Muscle layer of colon (tissue), 2 donors: Measurements from ENCODE around the gene GADL1.

Experiments used
- H3K27ac ChIP-seq: one replicate; pipeline ENCODE4 v1.7.0; 2013; ENCODE audit warnings: low read depth, mild to moderate bottlenecking, low read length, moderate library complexity
- H3K27me3 ChIP-seq, 2 donors: one replicate each; pipeline ENCODE4 v1.7.0; 2013; ENCODE audit warnings: low read length in 2 of 2, mild to moderate bottlenecking in 2 of 2; ENCODE audit not compliant: insufficient read depth in 2 of 2, control insufficient read depth in 1 of 2
- H3K36me3 ChIP-seq: one replicate; pipeline ENCODE4 v1.7.0; 2013; ENCODE audit warnings: mild to moderate bottlenecking, low read length; ENCODE audit not compliant: insufficient read depth
- H3K4me1 ChIP-seq: one replicate; pipeline ENCODE4 v1.7.0; 2013; ENCODE audit warnings: mild to moderate bottlenecking, low read length; ENCODE audit not compliant: insufficient read depth
- H3K4me3 ChIP-seq, 2 donors: one replicate each; pipeline ENCODE4 v1.7.0; 2013; ENCODE audit warnings: low read length in 2 of 2, low read depth in 1 of 2, mild to moderate bottlenecking in 1 of 2, moderate library complexity in 1 of 2
- H3K9ac ChIP-seq: one replicate; pipeline ENCODE4 v1.7.0; 2013; ENCODE audit warnings: low read length
- H3K9me3 ChIP-seq: one replicate; pipeline ENCODE4 v1.7.0; 2013; ENCODE audit warnings: mild to moderate bottlenecking, low read length
- donor health status: abdominal sarcoma.
- donor health status: Adenocarcinoma of cecum.

Gene GADL1

GRCh38 chr3:30737743-30738499, 156.5 kb downstream of the GADL1 start:
- Histone ChIP-seq H3K27me3 (no peaks in the 10 kb centered on the region), H3K27ac (no peak overlapping the region), H3K9me3 (no peaks in the 10 kb centered on the region), H3K4me3 (no peak overlapping the region), H3K4me1 (no peaks in the 10 kb centered on the region), H3K36me3 (no peaks in the 10 kb centered on the region), H3K9ac (no peak overlapping the region)

- H3K4me3 ChIP-seq: no peak overlapping the region
- H3K36me3 ChIP-seq: no peaks in the 10 kb centered on the region
- no peaks in the 10 kb centered on the region for H3K9me3 ChIP-seq
- no peak overlapping the region for H3K9ac ChIP-seq
- no peaks in the 10 kb centered on the region for H3K27me3 ChIP-seq
- H3K27ac ChIP-seq: no peak overlapping the region
- H3K4me1 ChIP-seq: no peaks in the 10 kb centered on the region
These were observed 160.8 kb downstream of the GADL1 start for GRCh38 chr3:30733696-30734095.

GRCh38 chr3:30733209-30733608, 161.3 kb downstream of the GADL1 start:
- H3K27ac ChIP-seq: no peak overlapping the region
- no peaks in the 10 kb centered on the region for H3K27me3 ChIP-seq
- H3K9me3 ChIP-seq: no peaks in the 10 kb centered on the region
- H3K4me1 ChIP-seq: no peaks in the 10 kb centered on the region
- no peak overlapping the region for H3K9ac ChIP-seq
- no peak overlapping the region for H3K4me3 ChIP-seq
- H3K36me3 ChIP-seq: no peaks in the 10 kb centered on the region

- no peaks in the 10 kb centered on the region for H3K27me3 ChIP-seq
- no peak overlapping the region for H3K9ac ChIP-seq
- H3K4me3 ChIP-seq: no peak overlapping the region
- no peaks in the 10 kb centered on the region for H3K4me1 ChIP-seq
- no peak overlapping the region for H3K27ac ChIP-seq
- H3K9me3 ChIP-seq: no peaks in the 10 kb centered on the region
- H3K36me3 ChIP-seq: no peaks in the 10 kb centered on the region
These were observed 163.5 kb downstream of the GADL1 start for GRCh38 chr3:30730967-30731366.

- H3K9me3 ChIP-seq: no peaks in the 10 kb centered on the region
- no peak overlapping the region for H3K9ac ChIP-seq
- no peak overlapping the region for H3K27ac ChIP-seq
- no peaks in the 10 kb centered on the region for H3K27me3 ChIP-seq
- no peaks in the 10 kb centered on the region for H3K4me1 ChIP-seq
- no peak overlapping the region for H3K4me3 ChIP-seq
- H3K36me3 ChIP-seq: no peaks in the 10 kb centered on the region
These were observed 164.5 kb downstream of the GADL1 start for GRCh38 chr3:30729936-30730335.

- H3K9ac ChIP-seq: no peak overlapping the region
- no peak overlapping the region for H3K27ac ChIP-seq
- H3K36me3 ChIP-seq: no peaks in the 10 kb centered on the region
- no peaks in the 10 kb centered on the region for H3K27me3 ChIP-seq
- no peak overlapping the region for H3K4me3 ChIP-seq
- no peaks in the 10 kb centered on the region for H3K9me3 ChIP-seq
- H3K4me1 ChIP-seq: no peaks in the 10 kb centered on the region
These were observed 164.9 kb downstream of the GADL1 start for GRCh38 chr3:30729512-30729911.

GRCh38 chr3:30728143-30728542, 166.3 kb downstream of the GADL1 start:
- H3K9ac ChIP-seq: no peak overlapping the region
- H3K9me3 ChIP-seq: no peaks in the 10 kb centered on the region
- no peak overlapping the region for H3K4me3 ChIP-seq
- H3K27ac ChIP-seq: no peak overlapping the region
- no peaks in the 10 kb centered on the region for H3K4me1 ChIP-seq
- H3K27me3 ChIP-seq: no peaks in the 10 kb centered on the region
- no peaks in the 10 kb centered on the region for H3K36me3 ChIP-seq

GRCh38 chr3:30724863-30725262, 169.6 kb downstream of the GADL1 start:
- H3K4me3 ChIP-seq: no peak overlapping the region
- no peaks in the 10 kb centered on the region for H3K9me3 ChIP-seq
- no peaks in the 10 kb centered on the region for H3K27me3 ChIP-seq
- H3K27ac ChIP-seq: no peak overlapping the region
- H3K4me1 ChIP-seq: peaks cover 5% of the 10 kb centered on the region
- no peaks in the 10 kb centered on the region for H3K36me3 ChIP-seq
- H3K9ac ChIP-seq: no peak overlapping the region

- no peak overlapping the region for H3K9ac ChIP-seq
- no peak overlapping the region for H3K4me3 ChIP-seq
- peaks cover 5% of the 10 kb centered on the region for H3K4me1 ChIP-seq
- no peaks in the 10 kb centered on the region for H3K27me3 ChIP-seq
- H3K36me3 ChIP-seq: no peaks in the 10 kb centered on the region
- no peak overlapping the region for H3K27ac ChIP-seq
- H3K9me3 ChIP-seq: no peaks in the 10 kb centered on the region
These were observed 171.2 kb downstream of the GADL1 start for GRCh38 chr3:30723211-30723610.

- Histone ChIP-seq H3K27ac (no peak overlapping the region), H3K9me3 (no peaks in the 10 kb centered on the region), H3K4me3 (no peak overlapping the region), H3K27me3 (no peaks in the 10 kb centered on the region), H3K4me1 (peaks cover 5% of the 10 kb centered on the region), H3K9ac (no peak overlapping the region), H3K36me3 (no peaks in the 10 kb centered on the region)
These were observed 173.2 kb downstream of the GADL1 start for GRCh38 chr3:30721314-30721634.

- peaks cover 5% of the 10 kb centered on the region for H3K4me1 ChIP-seq
- no peak overlapping the region for H3K4me3 ChIP-seq
- no peaks in the 10 kb centered on the region for H3K27me3 ChIP-seq
- no peaks in the 10 kb centered on the region for H3K36me3 ChIP-seq
- H3K9ac ChIP-seq: no peak overlapping the region
- no peak overlapping the region for H3K27ac ChIP-seq
- H3K9me3 ChIP-seq: no peaks in the 10 kb centered on the region
These were observed 173.7 kb downstream of the GADL1 start for GRCh38 chr3:30720586-30721313.

- H3K9ac ChIP-seq: no peak overlapping the region
- no peak overlapping the region for H3K27ac ChIP-seq
- H3K4me3 ChIP-seq: no peak overlapping the region
- H3K4me1 ChIP-seq: peaks cover 5% of the 10 kb centered on the region
- H3K27me3 ChIP-seq: no peaks in the 10 kb centered on the region
- no peaks in the 10 kb centered on the region for H3K9me3 ChIP-seq
- no peaks in the 10 kb centered on the region for H3K36me3 ChIP-seq
These were observed 174.9 kb downstream of the GADL1 start for GRCh38 chr3:30719536-30719935.
